ENCODE results near the gene SLC6A6.

SLC6A6 gene

DNA sequence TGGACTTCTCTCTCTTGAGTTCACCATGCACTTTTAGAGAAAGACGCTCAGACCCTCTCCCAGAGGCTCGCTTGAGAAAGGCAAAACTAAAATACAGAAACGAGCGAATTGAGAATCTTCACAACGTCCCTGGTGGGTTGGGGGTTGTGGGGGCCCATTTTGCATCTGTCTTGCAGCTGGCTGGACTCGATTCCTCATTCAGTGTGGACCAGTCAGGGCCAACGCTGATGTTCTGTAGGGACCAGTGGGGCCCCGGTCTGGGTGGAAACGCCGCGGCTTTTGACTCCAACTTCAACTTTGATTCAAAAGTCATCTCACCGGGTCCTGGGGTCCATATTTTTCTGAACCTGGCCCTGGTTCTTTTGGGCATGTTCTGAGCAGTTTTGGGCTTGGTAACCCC lies 68.1 kb downstream of the SLC6A6 start:
- DNase-seq (ENCODE audit: low spot score), result no peak

DNA sequence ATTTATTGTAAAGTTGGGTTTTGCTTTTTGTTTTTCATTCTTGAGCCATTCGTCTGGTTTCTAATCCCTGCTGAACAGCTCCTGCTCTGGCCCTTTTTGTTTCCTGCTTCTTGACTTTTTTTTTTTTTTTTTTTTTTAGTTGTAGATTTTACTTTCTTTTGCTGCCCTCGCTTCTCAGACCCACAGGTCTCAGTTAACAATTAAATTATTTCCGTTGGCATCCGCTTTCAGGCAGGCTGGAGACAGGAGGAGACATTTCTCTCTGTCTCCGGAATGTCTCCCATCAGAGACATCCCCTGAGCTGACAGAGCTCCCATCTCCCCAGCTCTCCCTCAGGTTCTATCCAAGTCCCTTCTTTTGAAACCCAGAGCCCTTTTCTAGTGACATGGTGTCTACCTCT lies 68.6 kb downstream of the SLC6A6 start:
- no peak for DNase-seq (ENCODE audit: low spot score)

DNA sequence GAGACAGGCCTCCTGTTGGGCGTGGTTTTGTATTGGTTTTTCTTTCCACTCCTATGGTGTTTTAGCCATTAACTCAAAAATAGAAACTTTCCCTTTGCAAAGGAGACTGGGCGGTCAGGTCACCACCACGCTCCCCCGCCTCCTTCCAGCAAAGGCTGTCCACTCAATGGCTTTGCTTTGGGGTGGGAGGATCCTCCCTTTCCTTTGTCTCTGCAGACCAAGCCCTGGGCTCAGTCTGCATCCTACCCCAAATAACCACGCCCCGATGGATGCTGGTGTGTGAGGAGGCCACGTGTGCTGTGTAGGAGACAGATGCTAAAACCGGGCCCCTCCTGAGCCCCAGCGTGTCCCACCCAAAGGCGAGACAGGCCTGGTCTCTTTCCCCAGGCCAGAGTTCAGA lies 69.3 kb downstream of the SLC6A6 start:
- no peak for DNase-seq (ENCODE audit: low spot score)

DNA sequence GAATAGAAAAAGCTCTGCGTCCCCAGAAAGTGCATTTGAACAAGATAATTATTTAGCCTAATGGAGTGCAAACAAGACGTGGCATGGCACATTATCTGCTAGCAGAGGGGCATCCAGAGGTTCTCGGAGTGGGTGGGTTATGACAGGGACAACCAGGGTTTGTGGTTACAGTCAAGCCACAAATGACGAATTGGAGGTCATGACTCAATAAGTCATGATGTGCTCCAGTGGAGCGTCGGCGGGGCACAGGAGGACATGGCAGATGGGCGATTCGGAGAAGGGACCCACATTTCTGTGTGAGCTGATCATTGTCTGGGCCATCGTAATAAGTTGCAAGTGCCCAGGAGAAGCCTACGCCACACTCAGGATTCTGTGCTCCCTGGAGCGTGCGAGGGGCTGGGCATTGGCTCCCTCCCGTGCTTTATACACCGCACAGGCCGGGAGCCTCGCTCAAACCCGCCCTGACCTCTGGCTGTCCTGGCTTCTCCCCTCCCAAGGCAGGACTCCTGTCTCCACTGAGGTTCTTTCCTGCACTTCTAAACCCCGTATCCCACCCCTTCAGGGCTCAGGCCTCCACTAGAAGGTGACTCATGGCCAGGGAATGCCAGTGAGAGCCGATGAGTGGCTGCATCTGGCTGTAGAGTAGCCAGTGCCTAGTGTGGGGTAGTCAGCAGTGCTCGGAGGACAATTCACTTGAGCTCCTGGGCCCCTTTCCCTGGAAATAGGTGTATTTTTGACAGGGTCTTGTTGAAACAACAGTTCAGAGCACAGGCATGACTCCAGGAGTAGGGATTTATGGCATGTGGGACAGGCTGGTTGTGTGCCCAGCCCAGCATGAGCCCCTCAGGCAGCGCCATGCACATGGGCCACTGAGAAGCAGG lies 70.3 kb downstream of the SLC6A6 start:
- DNase-seq (ENCODE audit: low spot score), result peak; percentile 6

- no peak for DNase-seq (ENCODE audit: low spot score)
These were observed 71.0 kb downstream of the SLC6A6 start for GRCh38 chr3:14473411-14473891.

- no peak for DNase-seq (ENCODE audit: low spot score)
These were observed 72.1 kb downstream of the SLC6A6 start for GRCh38 chr3:14474363-14475081.

- DNase-seq (ENCODE audit: low spot score), result no peak
These were observed 73.2 kb downstream of the SLC6A6 start for GRCh38 chr3:14475621-14476020.

GRCh38 chr3:14476583-14477265 lies 74.3 kb downstream of the SLC6A6 start:
- DNase-seq (ENCODE audit: low spot score), result no peak

GRCh38 chr3:14477311-14477935 lies 75.0 kb downstream of the SLC6A6 start:
- DNase-seq (ENCODE audit: low spot score), result no peak

GRCh38 chr3:14478956-14479550 lies 76.6 kb downstream of the SLC6A6 start:
- no peak for DNase-seq (ENCODE audit: low spot score)

- no peak for DNase-seq (ENCODE audit: low spot score)
These were observed 77.2 kb downstream of the SLC6A6 start for GRCh38 chr3:14479591-14479990.

DNA sequence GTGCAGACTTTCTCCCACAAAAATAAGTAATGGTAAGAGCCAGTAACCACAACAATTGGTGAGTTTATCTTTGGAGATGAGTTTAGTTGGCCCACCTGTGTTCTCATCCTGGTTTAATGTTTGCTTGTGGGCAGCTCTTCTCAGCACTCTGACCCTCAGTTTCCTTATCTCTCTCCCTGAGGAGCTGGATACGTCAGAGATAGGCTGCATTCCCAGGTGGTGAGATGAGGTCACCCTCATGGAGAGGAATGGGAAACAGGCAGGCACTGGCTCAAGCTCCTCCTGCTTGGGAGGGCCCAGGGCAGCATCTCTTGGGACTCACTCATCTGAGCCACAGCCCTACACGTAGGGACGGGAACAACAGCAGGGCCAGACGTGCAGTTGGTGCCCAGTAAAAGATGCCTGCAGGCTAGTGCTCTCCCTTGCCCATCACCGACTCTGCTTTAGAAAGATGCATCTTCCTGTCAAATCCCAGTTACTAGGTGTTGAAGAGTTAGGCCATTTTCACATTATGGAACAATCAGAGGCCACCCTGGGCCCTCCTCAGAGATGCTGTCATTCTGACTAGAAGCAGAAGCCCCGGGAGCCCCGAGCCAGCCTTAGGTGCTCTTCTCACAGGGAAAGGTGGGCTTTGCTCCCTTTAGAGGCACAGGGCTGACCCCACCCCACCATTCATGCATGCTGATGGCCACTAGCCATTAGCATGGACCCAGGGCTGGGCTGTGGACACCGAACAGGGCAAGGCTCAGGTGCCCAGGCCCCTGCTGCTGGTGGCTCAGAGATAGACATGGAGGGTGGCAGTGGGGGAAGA lies 78.0 kb downstream of the SLC6A6 start:
- DNase-seq (ENCODE audit: low spot score), result no peak

DNA sequence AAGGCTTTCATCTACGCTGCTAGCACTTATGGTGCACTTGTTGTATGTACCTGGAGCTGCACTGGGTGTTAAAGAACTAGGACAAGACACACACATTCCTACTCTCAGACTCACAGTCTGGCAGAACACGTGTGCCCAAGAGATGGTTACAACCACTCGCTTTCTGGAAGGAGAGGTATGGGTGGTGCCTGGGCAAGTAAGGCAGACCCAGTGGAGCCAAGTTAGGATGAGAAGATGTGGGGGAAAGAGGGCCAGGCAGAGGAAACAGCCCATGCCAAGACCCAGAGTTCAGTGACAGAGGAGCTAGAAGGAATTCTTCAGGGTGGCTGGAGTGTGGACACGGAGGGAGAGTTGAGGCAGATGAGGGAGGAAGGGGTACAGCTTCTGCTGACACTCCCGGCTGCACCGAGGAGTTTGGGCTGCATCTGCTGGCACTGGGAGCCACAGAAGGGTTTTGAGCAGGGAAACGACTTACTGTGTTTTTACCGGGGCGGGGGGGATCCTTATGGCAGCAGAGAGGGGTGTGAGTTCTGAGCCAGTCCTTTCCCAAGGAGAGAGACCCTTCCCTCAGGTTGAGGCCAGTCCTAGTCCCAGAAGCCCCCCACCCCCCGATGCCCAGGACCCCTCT lies 78.7 kb downstream of the SLC6A6 start:
- DNase-seq (ENCODE audit: low spot score), result no peak

- DNase-seq (ENCODE audit: low spot score), result no peak
These were observed 79.2 kb downstream of the SLC6A6 start for GRCh38 chr3:14481646-14482036.

GRCh38 chr3:14482271-14482721 lies 79.9 kb downstream of the SLC6A6 start:
- no peak for DNase-seq (ENCODE audit: low spot score)

GRCh38 chr3:14483286-14483685 lies 80.9 kb downstream of the SLC6A6 start:
- DNase-seq (ENCODE audit: low spot score), result no peak

- DNase-seq (ENCODE audit: low spot score), result no peak
These were observed 82.3 kb downstream of the SLC6A6 start for GRCh38 chr3:14484741-14485140.

DNA sequence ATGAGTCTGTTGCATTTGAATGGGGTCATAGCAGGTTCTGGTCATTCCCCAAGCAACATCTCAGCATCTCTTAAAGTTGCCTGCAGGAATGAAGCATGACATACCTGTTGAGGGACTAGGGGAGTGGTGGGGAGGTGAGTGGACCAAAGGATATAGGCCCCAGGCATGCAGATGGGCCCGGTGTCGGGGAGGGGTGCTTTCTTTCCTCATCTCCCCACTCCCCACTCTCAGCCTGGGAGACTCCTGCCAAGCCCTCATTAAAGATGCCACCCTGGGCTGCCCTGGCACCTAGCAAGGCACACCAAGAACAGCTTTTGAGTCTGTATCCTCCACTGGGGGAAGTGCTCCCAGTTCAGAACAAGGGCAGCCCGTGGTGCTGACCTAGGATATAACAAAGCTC lies 83.6 kb downstream of the SLC6A6 start:
- DNase-seq (ENCODE audit: low spot score), result no peak

DNA sequence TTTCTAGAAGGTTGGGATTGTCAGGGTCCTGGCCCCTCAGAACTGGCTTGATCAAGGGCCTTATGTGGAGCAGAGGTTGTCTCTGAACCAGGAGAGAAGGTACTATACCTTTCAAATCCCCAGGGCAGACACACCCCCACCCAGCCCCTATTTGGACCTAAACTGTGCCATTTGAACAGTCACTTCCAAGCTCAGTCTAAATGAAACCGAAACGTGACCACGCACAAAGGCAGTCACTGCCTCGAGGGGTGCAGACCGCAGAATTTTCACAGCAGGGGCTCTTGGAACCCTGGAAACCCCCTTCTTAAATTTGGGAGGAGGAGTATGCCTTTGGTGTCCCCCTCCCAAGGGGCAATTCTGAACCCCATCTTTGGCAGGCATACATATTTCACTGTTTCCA lies 84.1 kb downstream of the SLC6A6 start:
- no peak for DNase-seq (ENCODE audit: low spot score)

DNA sequence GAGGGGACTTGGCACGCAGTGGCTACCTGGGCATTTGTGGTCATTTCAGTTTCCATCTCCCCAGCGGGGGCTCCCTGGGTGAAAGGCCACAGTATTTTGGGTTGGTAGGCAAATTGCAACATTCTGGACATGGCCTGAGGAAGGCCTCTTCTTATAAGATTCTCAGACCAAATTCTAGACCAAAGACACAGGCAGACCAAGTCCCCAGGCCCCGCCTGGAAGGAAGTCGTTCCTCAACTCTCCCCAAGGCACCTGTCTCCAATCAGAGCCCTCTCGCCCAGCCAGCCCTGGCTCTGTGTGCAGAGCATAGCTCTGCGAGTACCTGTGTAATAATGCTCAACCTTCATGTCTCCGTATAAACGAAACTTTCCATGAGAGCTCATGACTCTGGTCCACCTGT lies 84.7 kb downstream of the SLC6A6 start:
- no peak for DNase-seq (ENCODE audit: low spot score)
